DMS79 (cell line): Measurements from ENCODE around the gene STXBP1.

Experiments used
- DNase-seq: peaks from one replicate; lab custom pipeline; 2025; lab: John Stamatoyannopoulos, UW

Gene STXBP1

DNA sequence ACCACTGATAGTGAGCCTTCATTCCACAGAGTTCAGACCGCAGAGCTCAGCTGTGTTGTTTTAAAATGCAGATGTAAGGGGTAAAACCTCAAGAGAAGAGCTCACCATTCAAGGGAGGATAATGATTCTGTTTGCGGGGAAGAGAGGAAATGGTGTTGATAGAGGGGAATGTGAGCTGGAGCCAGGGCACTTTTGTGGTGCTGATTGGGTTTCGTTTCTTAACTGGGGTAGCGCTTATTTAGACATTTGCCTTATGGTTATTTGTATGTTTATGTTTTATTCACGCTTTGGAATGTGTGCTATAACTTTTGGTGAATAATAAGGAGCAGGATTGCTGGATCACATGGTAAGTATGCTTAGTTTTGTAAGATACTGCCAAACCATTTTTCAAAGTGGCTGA is 42.5 kb downstream of the STXBP1 start:
- no peak for DNase-seq

DNA sequence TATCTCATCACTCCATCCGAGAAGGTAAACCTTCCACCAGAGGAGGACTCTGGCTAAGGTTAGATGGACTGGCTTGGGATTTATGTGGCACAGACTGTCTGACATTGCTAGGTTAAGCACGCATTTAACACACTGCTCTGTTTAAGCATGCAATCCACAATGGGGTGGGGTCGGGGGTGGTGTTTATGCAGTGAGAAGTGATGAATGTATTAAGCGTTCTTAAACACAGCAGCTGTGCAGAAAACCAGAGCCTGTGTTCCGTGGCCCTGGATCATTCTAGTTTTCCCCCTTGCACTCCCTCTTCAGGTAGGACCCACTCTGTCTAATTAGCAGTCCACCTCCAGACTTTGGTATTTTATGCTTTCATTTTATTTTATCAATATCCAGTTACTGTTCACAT is 46.4 kb downstream of the STXBP1 start:
- DNase-seq: no peak

DNA sequence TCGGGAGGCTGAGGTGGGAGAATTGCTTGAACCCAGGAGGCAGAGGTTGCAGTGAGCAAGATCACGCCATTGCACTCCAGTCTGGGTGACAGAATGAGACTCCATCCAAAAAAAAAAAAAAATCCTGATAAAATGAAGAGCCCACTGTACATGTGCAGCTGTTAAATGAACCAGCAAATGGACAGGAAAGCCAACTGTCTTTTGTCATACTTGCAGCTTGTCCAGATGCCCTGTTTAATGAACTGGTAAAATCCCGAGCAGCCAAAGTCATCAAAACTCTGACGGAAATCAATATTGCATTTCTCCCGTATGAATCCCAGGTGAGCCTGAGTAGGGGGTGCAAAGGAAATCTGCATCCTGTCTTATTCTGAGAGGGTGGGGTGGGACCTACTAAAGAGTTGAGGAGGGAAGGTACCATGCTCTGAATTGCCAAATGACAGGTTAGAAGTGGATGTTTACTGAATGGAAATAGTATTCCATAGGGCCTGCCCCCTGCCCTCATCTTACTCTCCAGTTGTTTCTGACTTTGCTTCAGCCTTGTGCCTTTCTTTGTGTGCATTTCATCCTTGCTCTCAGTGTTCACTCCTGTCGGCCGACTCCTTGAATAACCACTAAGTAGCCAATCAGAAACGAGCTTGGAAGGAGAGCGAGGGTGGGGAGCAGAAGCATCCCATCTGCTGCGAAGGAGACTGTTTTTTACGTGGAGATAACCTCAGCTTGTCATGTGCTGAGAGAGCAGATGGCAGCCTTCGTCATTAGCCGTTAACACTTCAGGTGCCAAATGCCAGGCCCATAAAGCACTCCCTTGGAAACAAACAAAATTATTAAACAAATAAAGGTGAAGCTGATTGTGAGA is 49.0 kb downstream of the STXBP1 start:
- no peak for DNase-seq

DNA sequence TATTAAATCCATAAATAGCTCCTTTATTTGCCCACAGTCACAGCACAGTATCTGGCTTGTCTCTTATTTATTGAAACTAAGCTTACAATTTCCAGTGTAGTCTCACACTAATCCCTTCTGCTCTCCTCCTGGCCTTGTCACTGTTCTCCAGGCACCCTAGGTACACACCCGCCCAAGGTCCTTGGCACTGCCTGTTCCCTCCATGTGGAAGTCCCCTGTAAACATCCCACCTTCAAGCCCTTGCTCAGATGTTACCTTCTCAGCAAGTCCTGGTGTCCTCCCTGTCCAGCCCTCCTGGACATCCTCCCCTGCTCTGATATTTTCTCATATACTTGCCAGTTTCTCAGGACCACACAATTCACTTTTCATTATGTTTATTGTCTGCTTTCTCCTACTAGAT is 50.5 kb downstream of the STXBP1 start:
- DNase-seq: no peak

DNA sequence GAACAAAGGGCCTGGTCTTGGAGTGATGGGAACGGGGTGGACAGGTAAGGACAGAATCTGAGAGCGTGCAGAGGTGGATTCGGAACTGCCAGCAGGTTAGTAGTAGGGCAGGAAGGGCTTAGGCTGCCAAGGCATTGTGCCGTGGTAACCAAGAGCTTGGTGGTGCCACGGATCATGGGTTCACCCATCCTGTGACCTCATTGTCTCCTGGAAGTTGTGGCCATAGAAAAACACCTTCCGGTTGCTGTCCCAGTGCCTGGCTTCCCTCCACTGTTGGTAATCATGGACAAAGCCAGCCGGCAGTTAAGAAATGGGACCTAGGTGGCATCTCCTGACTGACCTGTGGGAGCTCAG is 52.2 kb downstream of the STXBP1 start:
- no peak for DNase-seq

DNA sequence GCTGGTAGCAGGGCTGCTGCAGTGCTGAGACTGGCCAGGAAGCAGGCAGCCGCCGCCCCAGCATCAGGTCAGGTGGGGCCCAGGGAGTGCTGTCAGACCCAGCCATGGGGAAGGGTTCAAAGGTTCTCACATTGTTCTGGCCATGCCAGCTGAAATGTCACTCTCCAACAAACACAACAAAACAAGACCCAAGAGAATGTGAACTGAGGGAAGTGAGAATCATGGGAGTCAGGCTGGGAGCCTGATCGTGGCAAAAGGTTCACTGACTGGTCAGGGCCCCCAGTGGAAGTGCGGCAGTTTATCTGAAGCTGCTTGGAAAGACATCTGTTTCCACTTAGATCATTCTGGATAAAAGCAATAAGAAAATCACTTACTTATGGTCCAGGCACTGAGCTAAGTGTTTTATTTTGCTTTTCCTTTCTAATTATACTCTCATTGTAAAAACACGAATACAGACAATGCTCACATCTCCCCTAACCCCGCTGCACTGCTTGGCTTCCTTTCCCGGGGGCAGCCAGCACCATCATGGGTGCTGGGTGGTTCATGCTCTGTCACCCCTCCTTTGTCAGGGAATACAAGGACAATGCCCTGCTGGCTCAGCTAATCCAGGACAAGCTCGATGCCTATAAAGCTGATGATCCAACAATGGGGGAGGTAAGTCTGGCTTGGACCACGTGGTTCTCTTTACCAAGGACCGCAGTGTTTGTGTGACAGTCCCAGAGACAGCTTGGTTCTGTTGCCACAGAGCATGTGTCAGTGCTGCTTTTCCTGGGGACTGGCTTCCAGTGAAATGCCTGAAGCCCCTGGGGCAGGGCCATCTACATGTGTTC is 52.8 kb downstream of the STXBP1 start:
- no peak for DNase-seq

DNA sequence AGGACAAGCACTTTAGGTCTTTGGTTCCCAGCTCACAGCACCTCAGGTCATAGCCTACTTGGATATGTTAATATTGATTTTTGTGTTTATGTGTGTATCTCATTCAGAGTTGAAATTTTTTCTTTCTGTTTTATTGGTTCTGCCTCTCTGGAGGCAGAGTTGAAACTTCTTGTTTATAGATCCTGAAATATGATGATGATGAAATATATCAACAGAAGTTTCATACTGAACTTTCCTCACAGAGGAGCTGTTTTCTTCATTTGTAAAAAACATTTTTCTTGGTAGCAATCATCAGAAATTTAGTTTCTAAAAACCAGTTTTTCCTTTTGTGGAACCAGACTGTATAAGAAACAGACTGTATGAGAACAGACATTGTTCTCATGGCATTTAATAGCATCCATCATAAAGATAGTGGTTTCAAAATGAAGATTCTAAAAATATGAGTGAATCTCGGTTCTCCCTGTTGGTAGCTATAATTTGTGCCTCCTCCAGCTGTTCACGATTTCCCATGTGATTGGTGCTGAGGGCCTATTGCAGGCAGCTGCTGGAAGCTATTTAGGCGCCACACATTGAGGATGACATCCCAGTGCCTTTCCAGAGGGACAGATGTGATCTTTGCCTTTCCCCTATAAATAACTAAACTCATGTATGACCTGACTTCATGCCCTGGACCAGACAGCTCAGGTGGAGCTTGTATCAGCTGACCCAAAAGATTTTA is 55.2 kb downstream of the STXBP1 start:
- no peak for DNase-seq

DNA sequence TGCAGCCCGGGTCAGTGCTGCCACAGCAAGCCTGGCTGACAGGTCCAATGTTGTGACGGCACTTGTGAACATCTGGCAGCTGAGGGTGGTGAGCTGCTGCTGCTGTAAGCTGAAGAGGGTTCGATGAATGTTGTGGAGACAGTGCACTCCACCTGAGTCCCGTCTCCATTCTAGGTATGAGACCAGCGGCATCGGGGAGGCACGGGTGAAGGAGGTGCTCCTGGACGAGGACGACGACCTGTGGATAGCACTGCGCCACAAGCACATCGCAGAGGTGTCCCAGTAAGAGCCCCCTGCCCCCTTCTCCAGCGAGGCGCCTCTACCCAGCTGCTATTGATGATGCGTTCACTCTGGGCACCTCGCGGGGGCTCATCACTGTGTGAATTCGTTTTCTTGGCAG is 55.8 kb downstream of the STXBP1 start:
- DNase-seq: no peak

DNA sequence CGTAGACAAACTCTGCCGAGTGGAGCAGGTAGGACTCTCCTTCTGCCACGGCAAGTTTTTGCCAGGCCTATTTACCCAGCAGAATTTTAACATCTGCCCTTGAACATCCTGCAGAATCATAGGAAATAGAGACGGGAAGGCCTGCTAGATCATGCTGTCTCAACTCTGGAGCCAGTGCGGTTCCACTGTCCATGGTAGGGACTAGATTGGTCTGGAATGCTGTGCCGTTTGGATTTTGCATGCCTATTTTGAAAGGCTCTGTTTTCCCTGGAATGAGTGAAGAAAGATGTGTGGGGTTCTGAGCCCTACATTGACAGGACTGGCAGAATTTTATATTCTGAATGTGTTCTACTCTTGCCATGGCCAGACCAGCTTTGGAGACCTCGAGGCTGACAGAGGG is 61.2 kb downstream of the STXBP1 start:
- DNase-seq: no peak

DNA sequence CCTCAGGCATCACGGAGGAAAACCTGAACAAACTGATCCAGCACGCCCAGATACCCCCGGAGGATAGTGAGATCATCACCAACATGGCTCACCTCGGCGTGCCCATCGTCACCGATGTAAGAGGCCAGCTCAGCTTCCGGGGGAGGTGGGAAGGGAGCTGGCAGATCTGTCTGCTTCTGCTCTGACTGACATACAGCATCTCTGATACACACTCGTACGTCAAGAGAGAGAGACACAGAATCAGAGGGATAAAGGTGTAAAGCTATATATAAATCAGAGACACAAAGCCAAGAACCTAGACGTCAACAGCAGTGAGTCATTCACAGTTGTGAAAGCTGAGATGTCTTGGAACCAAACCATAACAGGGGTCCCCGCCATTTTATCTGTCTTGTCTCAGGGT is 64.6 kb downstream of the STXBP1 start:
- DNase-seq: no peak

DNA sequence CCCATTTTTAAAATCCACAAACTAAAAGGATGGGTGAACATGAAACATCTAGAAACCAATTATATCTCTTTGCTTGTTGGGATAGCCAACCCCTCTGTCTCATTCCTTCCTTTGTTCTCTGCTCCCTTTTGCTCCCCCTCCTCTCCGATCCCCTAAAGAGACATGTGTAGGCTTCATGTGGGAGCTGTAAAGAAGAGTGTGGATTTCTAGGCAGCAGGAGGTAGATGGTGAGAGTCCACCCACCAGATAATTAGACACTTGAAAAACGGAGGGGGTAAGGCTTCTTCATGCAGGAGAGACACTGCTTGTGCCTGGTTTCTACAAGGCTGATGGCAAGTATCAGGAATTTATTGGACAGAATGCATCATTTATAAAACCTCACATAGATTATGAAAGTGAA is 67.4 kb downstream of the STXBP1 start:
- DNase-seq: no peak

DNA sequence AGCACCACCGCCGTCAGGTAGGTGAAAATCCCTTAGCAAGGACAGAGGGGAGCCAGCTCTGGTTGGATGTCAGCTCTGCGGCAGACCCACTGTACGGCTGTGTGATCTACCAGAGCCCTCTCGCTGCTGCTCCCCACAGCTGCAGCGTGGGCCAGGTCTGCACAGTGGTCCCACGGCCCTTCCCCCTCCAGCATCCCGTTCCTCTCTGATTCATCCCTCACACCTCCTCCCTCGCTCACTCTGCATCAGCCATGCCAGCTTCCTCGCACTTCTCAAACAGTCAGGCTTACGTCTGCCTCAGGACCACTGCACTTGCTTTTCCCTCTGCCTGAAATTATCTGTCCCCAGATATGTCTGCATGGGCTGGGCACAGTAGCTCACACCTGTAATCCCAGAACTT is 68.1 kb downstream of the STXBP1 start:
- DNase-seq: no peak

DNA sequence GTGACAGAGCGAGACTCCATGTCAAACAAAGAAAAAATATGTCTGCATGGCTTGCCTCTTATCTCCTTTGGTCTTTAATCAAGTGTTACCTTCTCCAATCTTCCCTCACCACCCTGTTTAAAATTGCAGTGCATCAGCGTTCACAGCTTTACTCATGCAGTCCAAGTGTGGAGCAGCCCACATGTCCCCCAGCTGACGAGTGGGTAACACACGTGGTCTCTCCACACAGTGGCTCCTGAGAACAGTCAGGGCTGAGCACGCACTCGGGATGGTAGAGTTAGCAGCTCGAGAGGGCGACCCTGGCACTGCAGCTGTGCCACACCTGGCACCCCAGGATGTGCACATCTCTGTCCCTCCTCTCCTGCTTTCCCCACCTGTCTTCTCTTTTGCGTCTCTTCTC is 68.8 kb downstream of the STXBP1 start:
- DNase-seq: no peak

DNA sequence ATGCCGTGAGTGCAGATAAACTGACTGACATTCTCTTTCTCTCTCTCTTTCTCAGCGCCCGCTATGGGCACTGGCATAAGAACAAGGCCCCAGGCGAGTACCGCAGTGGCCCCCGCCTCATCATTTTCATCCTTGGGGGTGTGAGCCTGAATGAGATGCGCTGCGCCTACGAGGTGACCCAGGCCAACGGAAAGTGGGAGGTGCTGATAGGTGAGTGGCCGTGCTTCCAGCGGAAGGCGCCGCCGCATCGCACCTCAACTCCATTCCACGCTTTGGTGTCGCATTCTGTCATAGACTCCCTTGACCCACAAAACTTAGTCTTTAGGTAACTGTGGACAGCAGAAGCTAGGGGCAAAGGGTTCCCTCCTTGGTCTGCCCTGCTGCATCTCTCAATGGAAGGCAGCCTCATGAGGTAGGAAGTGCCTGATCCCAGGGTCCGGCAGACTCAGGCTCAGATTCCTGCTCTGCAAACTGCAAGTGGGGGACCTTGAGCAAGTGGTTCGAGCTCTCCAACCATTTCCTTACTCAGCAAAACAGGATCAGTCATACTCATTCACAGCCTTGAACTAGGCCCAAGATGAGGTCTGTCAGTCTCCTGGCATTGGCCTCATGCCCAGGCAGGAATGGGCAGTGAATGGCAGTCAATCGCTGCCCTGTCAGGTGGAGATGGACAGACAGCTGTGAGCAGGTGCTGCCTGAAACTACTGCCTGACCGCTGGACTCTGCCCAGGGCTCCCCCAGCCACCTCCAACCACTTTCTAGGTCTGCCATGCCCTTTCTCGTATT is 70.5 kb downstream of the STXBP1 start:
- DNase-seq: no peak

DNA sequence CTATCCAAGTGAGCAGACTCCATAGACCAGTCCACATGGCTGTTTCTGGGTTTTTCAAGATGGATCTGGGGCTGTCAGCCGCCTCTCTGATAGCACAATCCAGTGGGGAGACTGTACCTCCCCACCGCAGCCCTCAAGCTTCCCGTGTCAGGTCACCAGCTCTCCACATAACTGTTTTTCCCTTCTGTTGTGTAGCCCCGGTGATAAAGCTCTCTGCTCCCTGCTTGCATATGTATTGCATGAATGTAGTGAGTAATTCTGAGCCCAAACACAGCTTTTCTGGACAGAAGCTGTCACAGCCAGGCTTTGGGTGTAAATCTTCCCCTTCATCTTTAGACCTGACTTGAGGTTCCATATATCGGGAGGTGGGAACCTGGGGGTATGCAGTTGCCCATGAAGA is 71.6 kb downstream of the STXBP1 start:
- DNase-seq: no peak

DNA sequence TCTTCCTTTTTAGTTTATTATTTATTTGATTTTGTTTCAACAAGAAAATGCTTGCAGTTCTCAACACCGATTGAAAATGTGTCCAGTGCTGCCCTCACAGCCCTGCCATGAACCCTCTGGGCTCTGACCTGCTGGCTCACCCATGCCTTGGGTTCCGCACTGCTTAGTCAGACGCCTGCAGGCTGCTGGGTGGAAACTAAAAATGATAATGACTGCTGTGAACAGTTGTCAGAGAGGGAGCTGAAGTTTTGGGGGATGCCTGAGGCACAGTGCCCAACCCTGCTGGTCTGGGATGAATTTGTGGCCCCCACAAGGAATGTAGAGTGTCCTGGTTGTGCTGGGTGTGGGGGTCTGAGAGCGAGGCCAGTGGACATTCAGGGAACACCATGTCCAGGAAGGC is 72.5 kb downstream of the STXBP1 start:
- no peak for DNase-seq

DNA sequence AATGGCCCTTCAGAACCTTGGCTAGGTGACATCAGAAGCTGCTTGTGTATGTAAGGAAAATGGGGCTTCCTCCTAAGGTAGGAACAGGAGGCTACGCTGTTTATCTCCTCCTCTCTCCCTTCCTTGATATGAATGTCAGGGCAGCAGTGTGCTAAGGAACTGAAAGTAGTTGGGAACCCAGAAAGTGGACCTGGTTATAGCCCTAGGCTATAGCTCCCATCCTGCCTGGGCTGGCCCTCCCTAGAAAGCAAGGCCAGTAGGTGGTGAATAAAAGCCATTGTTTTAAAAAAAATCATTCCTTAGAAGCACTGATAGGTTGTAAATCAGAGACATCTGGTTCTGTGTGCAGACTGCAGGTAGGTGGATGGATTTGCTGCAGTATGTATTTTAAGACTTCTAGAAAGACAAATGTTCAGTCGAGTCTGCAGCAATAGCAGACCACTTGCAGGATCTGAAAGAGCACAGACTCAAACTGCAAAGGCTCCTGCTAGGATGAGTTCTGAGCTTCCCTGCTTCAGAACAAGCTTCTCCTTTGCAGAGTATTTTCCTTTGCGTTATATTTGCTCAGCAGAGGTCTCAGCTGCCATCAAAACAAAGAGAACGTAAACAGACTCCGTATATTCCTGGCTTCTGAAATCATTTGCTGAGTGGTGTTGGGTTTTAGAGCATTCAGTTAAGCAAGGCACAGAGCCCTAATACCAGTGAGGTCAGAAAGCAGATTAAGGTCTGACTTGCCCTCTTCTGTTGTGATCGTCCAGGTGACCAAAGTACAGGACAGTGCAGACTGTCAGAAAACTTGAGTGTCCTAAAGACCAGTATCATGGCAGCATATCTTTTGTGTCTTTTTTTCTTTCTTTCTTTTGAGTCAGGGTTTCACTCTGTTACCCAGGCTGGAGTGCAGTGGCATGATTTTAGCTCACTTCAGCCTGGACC is 74.7 kb downstream of the STXBP1 start:
- no peak for DNase-seq

DNA sequence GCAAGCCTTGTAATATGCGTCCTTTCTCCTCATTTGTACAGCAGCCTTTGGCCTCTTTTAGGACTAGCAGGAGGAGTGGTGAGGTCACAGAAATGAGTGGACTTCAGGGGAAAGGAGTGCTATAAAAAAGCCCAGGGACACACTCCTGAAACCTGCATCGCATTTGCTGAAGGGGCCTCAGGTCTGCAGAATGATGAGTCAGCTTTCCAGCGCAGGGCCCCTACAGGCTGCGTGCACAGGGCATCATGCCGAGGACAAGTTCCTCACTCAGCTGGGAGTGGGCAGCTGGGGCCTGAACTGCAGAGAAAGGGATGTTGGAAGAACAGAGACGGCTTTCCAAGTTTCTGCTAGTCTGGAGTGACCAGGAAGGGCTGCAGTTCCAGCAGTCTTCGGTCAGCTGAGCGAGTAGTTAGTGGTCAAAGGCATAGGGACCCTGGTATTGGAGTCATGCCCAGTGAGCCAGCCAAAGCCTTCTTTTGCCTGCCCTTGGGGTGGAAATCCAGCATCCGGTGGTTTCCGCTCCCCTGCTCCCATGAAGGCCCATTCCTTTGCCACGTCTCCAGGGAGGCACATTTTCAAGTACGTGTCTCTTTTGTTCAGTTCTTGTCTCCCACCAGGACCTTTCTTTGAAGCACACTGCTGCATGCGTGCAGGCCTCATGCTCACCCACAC is 77.4 kb downstream of the STXBP1 start:
- no peak for DNase-seq

DNA sequence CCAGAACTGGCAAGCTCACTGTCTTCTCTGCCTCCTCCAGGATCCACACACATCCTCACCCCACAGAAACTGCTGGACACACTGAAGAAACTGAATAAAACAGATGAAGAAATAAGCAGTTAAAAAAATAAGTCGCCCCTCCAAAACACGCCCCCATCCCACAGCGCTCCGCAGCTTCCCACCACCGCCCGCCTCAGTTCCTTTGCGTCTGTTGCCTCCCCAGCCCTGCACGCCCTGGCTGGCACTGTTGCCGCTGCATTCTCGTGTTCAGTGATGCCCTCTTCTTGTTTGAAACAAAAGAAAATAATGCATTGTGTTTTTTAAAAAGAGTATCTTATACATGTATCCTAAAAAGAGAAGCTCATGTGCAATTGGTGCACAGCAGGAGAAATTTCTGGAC is 78.7 kb downstream of the STXBP1 start:
- DNase-seq: no peak

DNA sequence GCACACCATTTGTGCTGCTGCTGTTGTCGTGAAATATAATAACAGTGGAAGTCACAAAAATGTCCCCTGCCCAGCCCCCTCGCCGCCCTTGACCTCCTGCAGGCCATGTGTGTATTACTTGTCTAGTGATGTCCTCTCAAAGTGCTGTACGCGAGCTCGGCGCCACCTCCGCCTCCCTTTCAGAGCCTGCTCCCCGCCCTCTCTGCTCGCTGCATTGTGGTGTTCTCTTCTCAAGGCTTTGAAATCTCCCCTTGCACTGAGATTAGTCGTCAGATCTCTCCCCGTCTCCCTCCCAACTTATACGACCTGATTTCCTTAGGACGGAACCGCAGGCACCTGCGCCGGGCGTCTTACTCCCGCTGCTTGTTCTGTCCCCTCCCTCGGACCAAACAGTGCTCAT is 80.0 kb downstream of the STXBP1 start:
- no peak for DNase-seq
